HepG2 (cell line): Measurements from ENCODE around the gene PGAP1. TPM values are rescaled to one million over a fixed set of nuclear protein-coding genes. Genes with fewer than 3 reads are reported as not detected.

Experiments
- ATAC-seq: fragments of 200-7000 bp; cut with Tn5 transposase; 3 replicates; pipeline ENCODE4 v1.9.1; 2020; ENCODE audit warnings: mild to moderate bottlenecking, moderate library complexity
- BruUV-seq: library from RNA; stranded (reverse); fragments of 400-500 nt; replicated peaks from 2 replicates; lab custom pipeline; 2021; lab: Mats Ljungman, UMichigan
- CTCF ChIA-PET: fragments of 300-600 bp; formaldehyde crosslinking; extraction: SDS; loops from one replicate; lab custom pipeline; 2021; ENCODE audit warnings: low total read pairs, inconsistent platforms, low intra/inter-chr PET ratio; lab: Yijun Ruan, JAX
- POLR2A ChIA-PET: fragments of 350-600 bp; sonication (Branson Sonifier 250); formaldehyde crosslinking; loops from one replicate; lab custom pipeline; 2020; ENCODE audit warnings: antibody characterized with exemption, inconsistent platforms; lab: Yijun Ruan, JAX
- DNase-seq: peaks from one replicate; pipeline ENCODE4 v3.0.0-alpha.2; 2015; ENCODE audit warnings: low spot score
- FAIRE-seq: peaks from 3 replicates; lab custom pipeline; 2011; peaks lifted over from hg19 to GRCh38; lab: Jason Lieb, UNC
- H2AFZ ChIP-seq: one replicate; pipeline ENCODE4 v1.6.1; 2011; ENCODE audit warnings: low read length, inconsistent platforms
- H3K27ac ChIP-seq: fragments of 300-600 bp; 3 replicates; pipeline ENCODE4 v1.8.0; 2011; ENCODE audit warnings: mixed run types, mild to moderate bottlenecking, mixed read lengths, low read length, inconsistent platforms; ENCODE audit not compliant: insufficient read depth; ENCODE audit errors: extremely low read length
- H3K27me3 ChIP-seq, 2 experiments: fragments of 200-600 bp in 1 of 2; 2 replicates in 1 of 2; 3 replicates in 1 of 2; pipeline versions ENCODE4 v1.6.0 to v1.8.0; 2011; ENCODE audit warnings: low read length in 2 of 2, mild to moderate bottlenecking in 2 of 2, moderate library complexity in 2 of 2, inconsistent platforms in 1 of 2; ENCODE audit not compliant: insufficient read depth in 2 of 2, control insufficient read depth in 1 of 2
- H3K36me3 ChIP-seq, 2 experiments: fragments of 200-600 bp in 1 of 2; replicated peaks in 1 of 2; 2 replicates in 1 of 2; 3 replicates in 1 of 2; pipeline versions ENCODE4 v1.5.1 to v1.8.0; 2011; ENCODE audit warnings: low read length in 2 of 2, inconsistent platforms in 1 of 2; ENCODE audit not compliant: insufficient read depth in 2 of 2, control insufficient read depth in 1 of 2
- H3K4me1 ChIP-seq: 2 replicates; pipeline ENCODE4 v1.5.1; 2012; ENCODE audit warnings: low read length, inconsistent platforms; ENCODE audit not compliant: insufficient read depth
- H3K4me2 ChIP-seq: 2 replicates; pipeline ENCODE4 v1.6.0; 2011; ENCODE audit warnings: low read depth, low read length, inconsistent platforms
- H3K4me3 ChIP-seq, 3 experiments: fragments of 200-600 bp in 1 of 3; sonication (generic), shearing (Covaris generic) in 1 of 3; replicated peaks in 1 of 3; 2 replicates each; pipeline ENCODE4 v1.5.1; 2011 to 2016; ENCODE audit warnings: low read length in 3 of 3, inconsistent platforms in 2 of 3, low read depth in 2 of 3, mild to moderate bottlenecking in 2 of 3, control low read depth in 1 of 3, mixed read lengths in 1 of 3; ENCODE audit not compliant: insufficient read depth in 1 of 3
- H3K79me2 ChIP-seq: one replicate; pipeline ENCODE4 v1.6.1; 2011; ENCODE audit warnings: low read length, inconsistent platforms; ENCODE audit not compliant: insufficient read depth
- H3K9ac ChIP-seq: 2 replicates; pipeline ENCODE4 v1.6.0; 2011; ENCODE audit warnings: mild to moderate bottlenecking, low read depth, low read length, inconsistent platforms; ENCODE audit not compliant: insufficient read depth
- H3K9me3 ChIP-seq: 2 replicates; pipeline ENCODE4 v1.5.1; 2012; ENCODE audit warnings: mild to moderate bottlenecking, low read length
- H4K20me1 ChIP-seq: 2 replicates; pipeline ENCODE4 v1.6.0; 2011; ENCODE audit warnings: inconsistent platforms, mild to moderate bottlenecking, low read length, moderate library complexity; ENCODE audit not compliant: insufficient read depth
- CEBPG ChIP-seq: IDR thresholded peaks from 2 replicates; pipeline ENCODE4 v1.6.1; 2016
- CHD2 ChIP-seq: IDR thresholded peaks from 2 replicates; pipeline ENCODE4 v1.6.1; 2011; ENCODE audit warnings: low read depth, low read length, improper control_type of control experiment
- FOXM1 ChIP-seq: sonication (generic); formaldehyde crosslinking; IDR thresholded peaks from 2 replicates; pipeline ENCODE4 v1.5.0; 2020; ENCODE audit warnings: missing genetic modification reagents
- HMG20B ChIP-seq: conservative IDR thresholded peaks from 2 replicates; pipeline ENCODE4 v1.6.1; 2016; ENCODE audit warnings: missing genetic modification reagents, missing compliant biosample characterization
- KAT8 ChIP-seq: IDR thresholded peaks from 2 replicates; pipeline ENCODE4 v1.6.1; 2016; ENCODE audit warnings: missing genetic modification reagents, missing compliant biosample characterization
- KMT2B ChIP-seq: IDR thresholded peaks from 2 replicates; pipeline ENCODE4 v1.6.1; 2016; ENCODE audit warnings: missing genetic modification reagents, missing compliant biosample characterization
- MNT ChIP-seq: fragments of 450-650 bp; IDR thresholded peaks from 2 replicates; pipeline ENCODE4 v1.6.1; 2016
- MYC ChIP-seq: sonication (generic); formaldehyde crosslinking; IDR thresholded peaks from 2 replicates; pipeline ENCODE4 v1.9.0; 2021; ENCODE audit warnings: missing genetic modification reagents, borderline replicate concordance
- REL ChIP-seq: sonication (generic); formaldehyde crosslinking; conservative IDR thresholded peaks from 2 replicates; pipeline ENCODE4 v1.8.0; 2022; ENCODE audit warnings: mild to moderate bottlenecking, missing genetic modification reagents, moderate library complexity
- SRSF4 ChIP-seq: fragments of 200-400 bp; formaldehyde crosslinking; IDR thresholded peaks from one replicate; pipeline ENCODE4 v1.6.1; 2018; ENCODE audit warnings: mild to moderate bottlenecking, low read depth, low read length, moderate library complexity; ENCODE audit not compliant: poor library complexity, severe bottlenecking
- TBX2 ChIP-seq: sonication (generic); formaldehyde crosslinking; IDR thresholded peaks from 2 replicates; pipeline ENCODE4 v1.5.0; 2020; ENCODE audit warnings: missing genetic modification reagents, mild to moderate bottlenecking, borderline replicate concordance
- THYN1 ChIP-seq: sonication (generic); formaldehyde crosslinking; IDR thresholded peaks from 2 replicates; pipeline ENCODE4 v1.8.1; 2023; ENCODE audit warnings: low read depth, mild to moderate bottlenecking, moderate library complexity, missing genetic modification reagents, borderline replicate concordance
- ZNF549 ChIP-seq: sonication (generic); formaldehyde crosslinking; IDR thresholded peaks from 2 replicates; pipeline ENCODE4 v1.5.0; 2020; ENCODE audit warnings: missing genetic modification reagents
- ZNF572 ChIP-seq: sonication (generic); formaldehyde crosslinking; IDR thresholded peaks from 2 replicates; pipeline ENCODE4 v1.5.1; 2020; ENCODE audit warnings: mild to moderate bottlenecking, missing genetic modification reagents
- ZSCAN22 ChIP-seq: sonication (generic); formaldehyde crosslinking; IDR thresholded peaks from 2 replicates; pipeline ENCODE4 v1.4.0; 2020; ENCODE audit warnings: mild to moderate bottlenecking, missing genetic modification reagents
- WGBS: methylation state at CpG from one replicate; pipeline ENCODE4 v1.1.6; 2017; ENCODE audit warnings: low lambda C conversion rate; 5-methylcytosine and 5-hydroxymethylcytosine counted together
- in situ Hi-C: cut with HindIII; loops from 2 replicates; pipeline ENCODE4 v1.10.0; 2017; ENCODE audit warnings: low pct_unique_long_range_greater_than_20kb; ENCODE audit not compliant: extremely low pct_ligation_motif_present
- intact Hi-C: fragments of 100-400 bp; cut with micrococcal nuclease; formaldehyde crosslinking; loops from one replicate; pipeline ENCODE4 v1.10.0; 2022; ENCODE audit not compliant: unreplicated experiment
- polyA plus RNA-seq, 8 experiments: library from polyadenylated mRNA; depleted of rRNA in 3 of 8; stranded (reverse) in 7 of 8; unstranded in 1 of 8; fragments of >200 nt; fragmentation: Illumina TruSeq in 4 of 8; extraction: Trizol in 4 of 8; gene quantifications; 2 replicates each; pipeline versions ENCODE4 v1.2.1 to v1.2.3, GENCODE V29; 2011 to 2016; ENCODE audit warnings: low read depth in 4 of 8, missing spikeins in 1 of 8, mixed read lengths in 1 of 8; ENCODE audit not compliant: insufficient read depth in 1 of 8
- total RNA-seq, 5 experiments: library from RNA; depleted of rRNA; stranded (reverse); fragments of >200 nt; fragmentation: Illumina TruSeq; extraction: Trizol; gene quantifications; 2 replicates each; pipeline ENCODE4 v1.2.3, GENCODE V29; 2016; ENCODE audit warnings: low read depth in 1 of 5
- TF ChIP-seq, protein P1 (sequence below): sonication (generic); formaldehyde crosslinking; IDR thresholded peaks from 2 replicates; pipeline ENCODE4 v1.5.0; 2020; ENCODE audit warnings: mild to moderate bottlenecking, missing genetic modification reagents
- TF ChIP-seq, protein P2 (sequence below): sonication (generic); formaldehyde crosslinking; conservative IDR thresholded peaks from 2 replicates; pipeline ENCODE4 v1.4.0; 2020; ENCODE audit warnings: missing genetic modification reagents
- TF ChIP-seq, protein P3 (sequence below): sonication (generic); formaldehyde crosslinking; IDR thresholded peaks from 2 replicates; pipeline ENCODE4 v1.4.0; 2020; ENCODE audit warnings: missing genetic modification reagents

The PGAP1 gene
- total and polyA plus RNA-seq, 2 of the 13 experiments (the other 11 are each of a cell fraction or from before 2014, with no cell fraction given) = 4.1 to 6.4 TPM

DNA sequence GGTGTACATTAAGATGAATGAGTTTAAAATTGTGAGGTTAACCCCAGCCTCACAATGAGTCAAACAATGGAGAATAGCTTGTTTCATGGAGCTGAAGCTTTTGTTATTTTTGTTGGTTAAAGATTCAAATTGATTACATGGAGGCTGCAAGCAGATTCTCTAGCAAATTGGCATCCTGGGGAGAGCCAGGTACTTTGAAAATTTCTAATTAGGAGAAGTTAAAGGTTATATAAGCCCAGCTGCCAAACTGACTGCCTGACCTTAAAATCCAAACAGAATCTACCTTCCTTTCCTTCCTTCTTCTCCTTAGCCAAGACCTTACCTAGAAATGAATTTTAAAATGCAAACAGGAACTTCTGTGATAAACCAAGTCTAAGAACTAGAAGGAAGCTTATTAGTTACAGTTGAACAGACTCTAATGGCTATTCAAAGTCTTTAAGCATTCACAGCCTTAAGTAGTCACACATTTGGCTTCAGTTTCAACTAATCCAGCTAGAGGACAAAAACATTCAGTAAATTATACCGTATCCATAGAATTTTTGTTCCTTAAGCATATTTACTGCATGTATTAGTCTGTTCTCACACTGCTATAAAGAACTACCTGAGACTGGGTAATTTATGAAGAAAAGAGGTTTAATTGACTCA is 31.5 kb upstream of the PGAP1 start:
- 27% methylated on average over 1 of the region's 1 CpG for WGBS
- no peaks in the 10 kb centered on the region for H3K79me2 ChIP-seq
- TF ChIP-seq ZNF549 (CRISPR knock-in tag) (no peak), ZNF572 (CRISPR knock-in tag) (no peak), KMT2B (CRISPR knock-in tag) (no peak), THYN1 (CRISPR knock-in tag) (no peak), FOXM1 (CRISPR knock-in tag) (no peak), CHD2 (no peak), TBX2 (CRISPR knock-in tag) (no peak), CEBPG (CRISPR knock-in tag) (no peak), SRSF4 (no peak), REL (CRISPR knock-in tag) (no peak), MNT (no peak), KAT8 (CRISPR knock-in tag) (no peak), HMG20B (CRISPR knock-in tag) (no peak), MYC (CRISPR knock-in tag) (no peak), ZSCAN22 (CRISPR knock-in tag) (no peak)
- TF ChIP-seq, protein P1, sequence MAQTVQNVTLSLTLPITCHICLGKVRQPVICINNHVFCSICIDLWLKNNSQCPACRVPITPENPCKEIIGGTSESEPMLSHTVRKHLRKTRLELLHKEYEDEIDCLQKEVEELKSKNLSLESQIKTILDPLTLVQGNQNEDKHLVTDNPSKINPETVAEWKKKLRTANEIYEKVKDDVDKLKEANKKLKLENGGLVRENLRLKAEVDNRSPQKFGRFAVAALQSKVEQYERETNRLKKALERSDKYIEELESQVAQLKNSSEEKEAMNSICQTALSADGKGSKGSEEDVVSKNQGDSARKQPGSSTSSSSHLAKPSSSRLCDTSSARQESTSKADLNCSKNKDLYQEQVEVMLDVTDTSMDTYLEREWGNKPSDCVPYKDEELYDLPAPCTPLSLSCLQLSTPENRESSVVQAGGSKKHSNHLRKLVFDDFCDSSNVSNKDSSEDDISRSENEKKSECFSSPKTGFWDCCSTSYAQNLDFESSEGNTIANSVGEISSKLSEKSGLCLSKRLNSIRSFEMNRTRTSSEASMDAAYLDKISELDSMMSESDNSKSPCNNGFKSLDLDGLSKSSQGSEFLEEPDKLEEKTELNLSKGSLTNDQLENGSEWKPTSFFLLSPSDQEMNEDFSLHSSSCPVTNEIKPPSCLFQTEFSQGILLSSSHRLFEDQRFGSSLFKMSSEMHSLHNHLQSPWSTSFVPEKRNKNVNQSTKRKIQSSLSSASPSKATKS (CRISPR knock-in tag) = no peak
- TF ChIP-seq, protein P2, sequence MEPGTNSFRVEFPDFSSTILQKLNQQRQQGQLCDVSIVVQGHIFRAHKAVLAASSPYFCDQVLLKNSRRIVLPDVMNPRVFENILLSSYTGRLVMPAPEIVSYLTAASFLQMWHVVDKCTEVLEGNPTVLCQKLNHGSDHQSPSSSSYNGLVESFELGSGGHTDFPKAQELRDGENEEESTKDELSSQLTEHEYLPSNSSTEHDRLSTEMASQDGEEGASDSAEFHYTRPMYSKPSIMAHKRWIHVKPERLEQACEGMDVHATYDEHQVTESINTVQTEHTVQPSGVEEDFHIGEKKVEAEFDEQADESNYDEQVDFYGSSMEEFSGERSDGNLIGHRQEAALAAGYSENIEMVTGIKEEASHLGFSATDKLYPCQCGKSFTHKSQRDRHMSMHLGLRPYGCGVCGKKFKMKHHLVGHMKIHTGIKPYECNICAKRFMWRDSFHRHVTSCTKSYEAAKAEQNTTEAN (CRISPR knock-in tag) = no peak
- TF ChIP-seq, protein P3, sequence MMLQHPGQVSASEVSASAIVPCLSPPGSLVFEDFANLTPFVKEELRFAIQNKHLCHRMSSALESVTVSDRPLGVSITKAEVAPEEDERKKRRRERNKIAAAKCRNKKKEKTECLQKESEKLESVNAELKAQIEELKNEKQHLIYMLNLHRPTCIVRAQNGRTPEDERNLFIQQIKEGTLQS = no peak
- TF ChIP-seq, all 625 proteins: peak for 0
- H3K27me3 ChIP-seq = no peaks in the 10 kb centered on the region; a peak in 1 of 5 replicates
- no peak overlapping the region for H2AFZ ChIP-seq
- intact Hi-C loops = no loop called here
- H3K4me2 ChIP-seq = no peak overlapping the region
- H3K4me3 ChIP-seq = no peak overlapping the region
- H3K9ac ChIP-seq = no peak overlapping the region
- peaks cover 10% of the 10 kb centered on the region for H3K4me1 ChIP-seq
- ChIA-PET CTCF (no interaction called here), POLR2A (no interaction called here)
- DNase-seq = no peak
- no peaks in the 10 kb centered on the region for H3K9me3 ChIP-seq
- no peak for FAIRE-seq
- no peak overlapping the region for H3K27ac ChIP-seq
- no peak for ATAC-seq
- H3K36me3 ChIP-seq = no peaks in the 10 kb centered on the region
- H4K20me1 ChIP-seq = 0 out of 2 replicates have a peak, but pooled peaks cover 3% of the 10 kb centered on the region
- no TSS peak for BruUV-seq
- in situ Hi-C loops = no loop called here
